ENCODE data around the gene SPIB.

Gene SPIB

GRCh38 chr19:50478901-50479715 lies 60.4 kb downstream of the SPIB start:
- H3K27ac ChIP-seq (ENCODE audit: low read length, poor library complexity, severe bottlenecking), result no peak overlapping the region
- no peak overlapping the region for H2BK120ac ChIP-seq (ENCODE audit: low read depth, low read length)
- H3K36me3 ChIP-seq (ENCODE audit: control insufficient read depth in 1 of 2, insufficient read depth in 2 of 2, low read depth in 1 of 2, low read length in 2 of 2), result peaks cover 18 to 59% of the 10 kb centered on the region in 2 experiments
- no peak overlapping the region for H2BK5ac ChIP-seq (ENCODE audit: low read depth, low read length, poor library complexity, severe bottlenecking)
- no peaks in the 10 kb centered on the region for H3K9me3 ChIP-seq (ENCODE audit: control insufficient read depth, low read length)
- H3K23ac ChIP-seq (ENCODE audit: low read length in 2 of 2), result no peak overlapping the region
- H4K91ac ChIP-seq (ENCODE audit: low read length), result no peak overlapping the region
- no peak overlapping the region for H3K18ac ChIP-seq (ENCODE audit: low read depth in 1 of 2, low read length in 2 of 2)
- no peak overlapping the region for H3K4me3 ChIP-seq (ENCODE audit: insufficient read depth in 1 of 2, low read depth in 1 of 2, low read length in 2 of 2)
- no peak overlapping the region for H4K8ac ChIP-seq (ENCODE audit: low read length)
- H3K4me2 ChIP-seq (ENCODE audit: low read length, poor library complexity, severe bottlenecking), result no peak overlapping the region
- no peak overlapping the region for H2AFZ ChIP-seq (ENCODE audit: low read depth, low read length)
- H3K27me3 ChIP-seq (ENCODE audit: control insufficient read depth in 1 of 2, insufficient read depth in 1 of 2, low read length in 2 of 2), result no peaks in the 10 kb centered on the region
- no peak overlapping the region for H3K14ac ChIP-seq (ENCODE audit: low read length in 2 of 2)
- H3K4ac ChIP-seq (ENCODE audit: low read depth in 1 of 2, low read length in 2 of 2), result no peak overlapping the region
- peaks cover 47% of the 10 kb centered on the region for H3K79me1 ChIP-seq (replicated peaks; ENCODE audit: low read length, poor library complexity, severe bottlenecking)
- no peak overlapping the region for H2BK12ac ChIP-seq (ENCODE audit: low read length in 2 of 2)
- H2AK5ac ChIP-seq (ENCODE audit: low read length, severe bottlenecking), result no peak overlapping the region
- peaks cover 13% of the 10 kb centered on the region for H3K4me1 ChIP-seq (ENCODE audit: control insufficient read depth, insufficient read depth, low read depth, low read length)
- no peak overlapping the region for H2BK15ac ChIP-seq (ENCODE audit: low read depth, poor library complexity, severe bottlenecking)
- peak; percentile 27 for DNase-seq
- WGBS, result 93% methylated on average over 19 of the region's 19 CpGs
- no peak overlapping the region for H3K9ac ChIP-seq (ENCODE audit: low read length)

- H3K27me3 ChIP-seq (ENCODE audit: control insufficient read depth in 1 of 2, insufficient read depth in 1 of 2, low read length in 2 of 2), result no peaks in the 10 kb centered on the region
- H3K4me2 ChIP-seq (ENCODE audit: low read length, poor library complexity, severe bottlenecking), result no peak overlapping the region
- H3K23ac ChIP-seq (ENCODE audit: low read length in 2 of 2), result no peak overlapping the region
- no peak overlapping the region for H2BK12ac ChIP-seq (ENCODE audit: low read length in 2 of 2)
- H2BK15ac ChIP-seq (ENCODE audit: low read depth, poor library complexity, severe bottlenecking), result no peak overlapping the region
- DNase-seq, result no peak
- no peak overlapping the region for H4K91ac ChIP-seq (ENCODE audit: low read length)
- H3K9me3 ChIP-seq (ENCODE audit: control insufficient read depth, low read length), result no peaks in the 10 kb centered on the region
- no peak overlapping the region for H3K14ac ChIP-seq (ENCODE audit: low read length in 2 of 2)
- no peak overlapping the region for H2AK5ac ChIP-seq (ENCODE audit: low read length, severe bottlenecking)
- H2BK5ac ChIP-seq (ENCODE audit: low read depth, low read length, poor library complexity, severe bottlenecking), result no peak overlapping the region
- no peak overlapping the region for H3K27ac ChIP-seq (ENCODE audit: low read length, poor library complexity, severe bottlenecking)
- no peak overlapping the region for H4K8ac ChIP-seq (ENCODE audit: low read length)
- peaks cover 47% of the 10 kb centered on the region for H3K79me1 ChIP-seq (replicated peaks; ENCODE audit: low read length, poor library complexity, severe bottlenecking)
- peaks cover 18 to 63% of the 10 kb centered on the region in 2 experiments for H3K36me3 ChIP-seq (ENCODE audit: control insufficient read depth in 1 of 2, insufficient read depth in 2 of 2, low read depth in 1 of 2, low read length in 2 of 2)
- 97% methylated on average over 13 of the region's 16 CpGs for WGBS
- H2AFZ ChIP-seq (ENCODE audit: low read depth, low read length), result no peak overlapping the region
- no peak overlapping the region for H3K4ac ChIP-seq (ENCODE audit: low read depth in 1 of 2, low read length in 2 of 2)
- H2BK120ac ChIP-seq (ENCODE audit: low read depth, low read length), result no peak overlapping the region
- no peak overlapping the region for H3K18ac ChIP-seq (ENCODE audit: low read depth in 1 of 2, low read length in 2 of 2)
- no peak overlapping the region for H3K9ac ChIP-seq (ENCODE audit: low read length)
- H3K4me3 ChIP-seq (ENCODE audit: insufficient read depth in 1 of 2, low read depth in 1 of 2, low read length in 2 of 2), result no peak overlapping the region
- peaks cover 13% of the 10 kb centered on the region for H3K4me1 ChIP-seq (ENCODE audit: control insufficient read depth, insufficient read depth, low read depth, low read length)
These were observed 61.1 kb downstream of the SPIB start for GRCh38 chr19:50479761-50480251.

DNA sequence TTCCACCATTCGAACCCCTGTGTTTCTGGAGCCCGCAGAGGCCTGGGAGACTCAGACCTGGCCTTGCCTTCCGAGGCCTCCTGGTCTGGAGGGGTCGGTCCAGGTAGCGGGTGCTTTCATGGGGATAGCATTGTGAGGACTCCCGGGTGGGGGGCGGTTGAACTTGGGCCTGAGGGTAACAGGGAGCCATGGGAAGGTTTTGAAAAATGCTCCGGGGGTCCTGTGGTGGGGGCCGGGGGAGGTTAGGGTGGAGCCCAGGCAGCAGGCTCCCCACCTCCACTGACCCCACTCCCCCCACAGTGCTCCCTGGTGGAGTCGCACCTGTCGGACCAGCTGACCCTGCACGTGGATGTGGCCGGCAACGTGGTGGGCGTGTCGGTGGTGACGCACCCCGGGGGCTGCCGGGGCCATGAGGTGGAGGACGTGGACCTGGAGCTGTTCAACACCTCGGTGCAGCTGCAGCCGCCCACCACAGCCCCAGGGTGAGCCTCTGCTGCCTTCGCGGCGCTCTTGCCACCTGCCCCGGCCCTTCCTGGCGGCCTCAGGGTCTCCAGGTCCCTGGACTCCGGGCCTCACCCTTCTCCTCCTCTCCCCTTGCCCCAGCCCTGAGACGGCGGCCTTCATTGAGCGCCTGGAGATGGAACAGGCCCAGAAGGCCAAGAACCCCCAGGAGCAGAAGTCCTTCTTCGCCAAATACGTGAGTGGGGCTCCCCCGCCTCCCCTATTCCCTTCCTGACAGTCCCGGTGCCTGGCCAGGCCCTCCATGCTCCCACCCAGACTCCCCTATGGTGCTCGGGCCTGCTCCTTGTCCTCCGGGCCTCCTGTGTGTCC lies 61.8 kb downstream of the SPIB start:
- no peak overlapping the region for H3K14ac ChIP-seq (ENCODE audit: low read length in 2 of 2)
- no peak overlapping the region for H3K4ac ChIP-seq (ENCODE audit: low read depth in 1 of 2, low read length in 2 of 2)
- no peak overlapping the region for H2BK12ac ChIP-seq (ENCODE audit: low read length in 2 of 2)
- H3K79me1 ChIP-seq (replicated peaks; ENCODE audit: low read length, poor library complexity, severe bottlenecking), result peaks cover 47% of the 10 kb centered on the region
- peaks cover 13% of the 10 kb centered on the region for H3K4me1 ChIP-seq (ENCODE audit: control insufficient read depth, insufficient read depth, low read depth, low read length)
- no peak overlapping the region for H3K18ac ChIP-seq (ENCODE audit: low read depth in 1 of 2, low read length in 2 of 2)
- no peak overlapping the region for H2AFZ ChIP-seq (ENCODE audit: low read depth, low read length)
- no peak for DNase-seq
- no peak overlapping the region for H2BK5ac ChIP-seq (ENCODE audit: low read depth, low read length, poor library complexity, severe bottlenecking)
- no peak overlapping the region for H3K4me2 ChIP-seq (ENCODE audit: low read length, poor library complexity, severe bottlenecking)
- no peak overlapping the region for H3K27ac ChIP-seq (ENCODE audit: low read length, poor library complexity, severe bottlenecking)
- no peak overlapping the region for H2BK15ac ChIP-seq (ENCODE audit: low read depth, poor library complexity, severe bottlenecking)
- WGBS, result 96% methylated on average over 34 of the region's 37 CpGs
- no peak overlapping the region for H4K91ac ChIP-seq (ENCODE audit: low read length)
- no peak overlapping the region for H3K4me3 ChIP-seq (ENCODE audit: insufficient read depth in 1 of 2, low read depth in 1 of 2, low read length in 2 of 2)
- H3K36me3 ChIP-seq (ENCODE audit: control insufficient read depth in 1 of 2, insufficient read depth in 2 of 2, low read depth in 1 of 2, low read length in 2 of 2), result peaks cover 18 to 69% of the 10 kb centered on the region in 2 experiments
- H3K27me3 ChIP-seq (ENCODE audit: control insufficient read depth in 1 of 2, insufficient read depth in 1 of 2, low read length in 2 of 2), result no peaks in the 10 kb centered on the region
- H3K9me3 ChIP-seq (ENCODE audit: control insufficient read depth, low read length), result no peaks in the 10 kb centered on the region
- no peak overlapping the region for H2AK5ac ChIP-seq (ENCODE audit: low read length, severe bottlenecking)
- no peak overlapping the region for H2BK120ac ChIP-seq (ENCODE audit: low read depth, low read length)
- H4K8ac ChIP-seq (ENCODE audit: low read length), result no peak overlapping the region
- H3K23ac ChIP-seq (ENCODE audit: low read length in 2 of 2), result no peak overlapping the region
- H3K9ac ChIP-seq (ENCODE audit: low read length), result no peak overlapping the region

Measured in mesenchymal stem cell (in vitro differentiated cells and primary cell).